HEK293 (cell line): Measurements from ENCODE around the gene RNASEH2B.

Source experiments
- CTCF ChIA-PET: fragments of 350-600 bp; formaldehyde crosslinking; extraction: SDS; loops from one replicate; lab custom pipeline; 2021; ENCODE audit warnings: antibody characterized with exemption; lab: Yijun Ruan, JAX
- POLR2A ChIA-PET: fragments of 300-600 bp; formaldehyde crosslinking; extraction: SDS; loops from one replicate; lab custom pipeline; 2020; ENCODE audit warnings: antibody characterized with exemption, inconsistent platforms; lab: Yijun Ruan, JAX
- H3K27ac ChIP-seq: fragments of 200-500 bp; sonication (Bioruptor generic); 2 replicates; pipeline ENCODE4 v1.5.1; 2014; ENCODE audit warnings: low read depth, low read length, control low read depth, inconsistent platforms; ENCODE audit errors: extremely low read depth
- H3K36me3 ChIP-seq, 2 experiments: fragments of 200-500 bp in 1 of 2; sonication (Bioruptor generic) in 1 of 2; 1 replicate in 1 of 2; 2 replicates in 1 of 2; pipeline ENCODE4 v1.5.1; 2014 to 2017; ENCODE audit warnings: inconsistent platforms in 2 of 2, low read length in 2 of 2; ENCODE audit not compliant: control insufficient read depth in 2 of 2, insufficient read depth in 1 of 2
- H3K4me1 ChIP-seq: fragments of 200-500 bp; sonication (Bioruptor generic); 2 replicates; pipeline ENCODE4 v1.5.1; 2014; ENCODE audit warnings: mild to moderate bottlenecking, low read length, inconsistent platforms; ENCODE audit not compliant: control insufficient read depth, insufficient read depth
- H3K4me3 ChIP-seq: 2 replicates; pipeline ENCODE4 v1.5.1; 2011; ENCODE audit warnings: low read depth, mild to moderate bottlenecking, control low read depth, low read length, moderate library complexity
- H3K9me3 ChIP-seq: fragments of 200-500 bp; sonication (Bioruptor generic); 2 replicates; pipeline ENCODE4 v1.5.1; 2014; ENCODE audit warnings: low read depth, low read length, inconsistent platforms; ENCODE audit not compliant: control insufficient read depth, insufficient read depth
- SCRT1 ChIP-seq: fragments of 450-650 bp; formaldehyde crosslinking; IDR thresholded peaks from 2 replicates; pipeline ENCODE4 v1.5.1; 2016; ENCODE audit warnings: missing biosample characterization, missing genetic modification characterization, borderline replicate concordance
- SP2 ChIP-seq: fragments of 450-650 bp; formaldehyde crosslinking; IDR thresholded peaks from 2 replicates; pipeline ENCODE4 v1.5.1; 2016; ENCODE audit warnings: missing biosample characterization, missing genetic modification characterization
- ZNF214 ChIP-seq: fragments of 450-650 bp; formaldehyde crosslinking; IDR thresholded peaks from 2 replicates; pipeline ENCODE4 v1.5.1; 2017; ENCODE audit warnings: missing biosample characterization, mild to moderate bottlenecking, missing genetic modification characterization, borderline replicate concordance
- ZNF670 ChIP-seq: fragments of 450-650 bp; formaldehyde crosslinking; IDR thresholded peaks from 2 replicates; pipeline ENCODE4 v1.5.1; 2016; ENCODE audit warnings: missing biosample characterization, missing genetic modification characterization, low read depth
- ZNF747 ChIP-seq: fragments of 450-650 bp; formaldehyde crosslinking; IDR thresholded peaks from 2 replicates; pipeline ENCODE4 v1.5.1; 2016; ENCODE audit warnings: missing biosample characterization, missing genetic modification characterization
- TF ChIP-seq, protein P1 (sequence below): fragments of 450-650 bp; formaldehyde crosslinking; IDR thresholded peaks from 2 replicates; pipeline ENCODE4; 2016; ENCODE audit warnings: missing biosample characterization, missing genetic modification characterization
- TF ChIP-seq, protein P2 (sequence below): fragments of 450-650 bp; formaldehyde crosslinking; optimal IDR thresholded peaks from 2 replicates; pipeline ENCODE3; 2016; ENCODE audit warnings: missing biosample characterization, mild to moderate bottlenecking, missing genetic modification characterization
- TF ChIP-seq, protein P3 (sequence below): fragments of 450-650 bp; formaldehyde crosslinking; IDR thresholded peaks from 2 replicates; pipeline ENCODE4 v1.5.1; 2016; ENCODE audit warnings: missing biosample characterization, missing genetic modification characterization
- TF ChIP-seq, protein P4 (sequence below): fragments of 450-650 bp; formaldehyde crosslinking; IDR thresholded peaks from 2 replicates; pipeline ENCODE4 v1.5.1; 2016; ENCODE audit warnings: missing biosample characterization, missing genetic modification characterization, borderline replicate concordance

Gene RNASEH2B

DNA sequence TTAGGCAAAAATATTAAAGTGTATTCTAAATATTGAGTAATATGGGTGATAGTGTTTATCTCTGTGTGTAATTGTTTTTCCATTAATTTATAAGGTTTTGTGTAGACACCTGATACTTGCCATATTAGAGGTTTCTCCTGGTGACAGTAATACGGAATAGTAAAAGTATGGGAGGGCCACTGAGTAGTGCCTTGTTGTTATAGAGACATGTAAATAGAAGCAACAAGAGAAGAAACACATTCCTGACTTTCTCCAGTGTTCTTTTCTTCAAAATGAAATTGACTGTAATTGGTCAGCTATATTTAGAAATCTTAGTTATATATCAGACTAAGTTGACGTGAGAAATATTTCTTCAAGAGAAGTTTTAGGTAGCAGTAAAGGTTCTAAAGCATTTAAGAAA lies 18.5 kb downstream of the RNASEH2B start (continued):
- TF ChIP-seq, protein P1, sequence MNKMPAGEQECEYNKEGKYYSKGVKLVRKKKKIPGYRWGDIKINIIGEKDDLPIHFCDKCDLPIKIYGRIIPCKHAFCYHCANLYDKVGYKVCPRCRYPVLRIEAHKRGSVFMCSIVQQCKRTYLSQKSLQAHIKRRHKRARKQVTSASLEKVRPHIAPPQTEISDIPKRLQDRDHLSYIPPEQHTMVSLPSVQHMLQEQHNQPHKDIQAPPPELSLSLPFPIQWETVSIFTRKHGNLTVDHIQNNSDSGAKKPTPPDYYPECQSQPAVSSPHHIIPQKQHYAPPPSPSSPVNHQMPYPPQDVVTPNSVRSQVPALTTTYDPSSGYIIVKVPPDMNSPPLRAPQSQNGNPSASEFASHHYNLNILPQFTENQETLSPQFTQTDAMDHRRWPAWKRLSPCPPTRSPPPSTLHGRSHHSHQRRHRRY (tag by site-specific recombination) = no peak
- TF ChIP-seq, protein P2, sequence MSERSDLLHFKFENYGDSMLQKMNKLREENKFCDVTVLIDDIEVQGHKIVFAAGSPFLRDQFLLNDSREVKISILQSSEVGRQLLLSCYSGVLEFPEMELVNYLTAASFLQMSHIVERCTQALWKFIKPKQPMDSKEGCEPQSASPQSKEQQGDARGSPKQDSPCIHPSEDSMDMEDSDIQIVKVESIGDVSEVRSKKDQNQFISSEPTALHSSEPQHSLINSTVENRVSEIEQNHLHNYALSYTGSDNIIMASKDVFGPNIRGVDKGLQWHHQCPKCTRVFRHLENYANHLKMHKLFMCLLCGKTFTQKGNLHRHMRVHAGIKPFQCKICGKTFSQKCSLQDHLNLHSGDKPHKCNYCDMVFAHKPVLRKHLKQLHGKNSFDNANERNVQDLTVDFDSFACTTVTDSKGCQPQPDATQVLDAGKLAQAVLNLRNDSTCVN (tag by site-specific recombination) = no peak

DNA sequence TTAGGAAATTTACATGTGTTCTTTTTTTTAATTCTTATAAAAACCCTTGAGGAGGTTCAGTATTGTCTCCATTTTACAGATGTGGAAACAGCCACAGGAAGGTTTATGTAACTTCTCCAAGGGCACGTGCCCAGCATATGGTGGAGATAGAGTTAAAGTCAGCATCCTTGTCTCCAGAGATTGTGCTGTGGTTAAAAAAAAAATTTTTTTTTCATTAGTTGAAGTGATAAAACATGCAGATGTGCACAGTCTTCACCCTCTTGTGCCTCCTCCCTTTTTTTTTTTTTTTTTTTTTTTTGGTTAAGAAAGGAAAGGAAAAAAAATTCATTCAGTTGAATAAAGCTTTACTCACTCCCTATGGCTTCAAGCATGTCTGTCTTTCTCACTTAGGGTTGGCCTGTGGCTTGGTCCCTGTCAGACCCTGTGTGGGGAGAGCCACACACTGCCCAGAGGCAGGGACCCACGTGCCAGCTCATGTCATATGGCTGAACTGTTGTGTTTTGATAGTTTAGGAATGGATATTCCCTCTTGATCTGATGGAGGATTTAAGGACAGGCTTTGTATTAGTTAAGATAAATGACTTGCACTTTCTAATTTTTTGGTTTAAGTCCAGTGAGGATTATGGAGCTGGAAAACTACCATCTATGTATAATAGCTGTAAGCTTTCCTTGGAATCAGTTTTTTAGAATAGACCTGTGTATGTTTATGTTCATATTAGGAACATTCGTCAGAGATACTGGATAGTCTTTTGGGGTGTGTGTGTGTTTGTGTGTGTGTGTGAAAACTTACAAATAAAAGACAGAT lies 19.3 kb downstream of the RNASEH2B start:
- no peak overlapping the region for H3K4me3 ChIP-seq
- CTCF ChIA-PET = interaction anchor here (1.1 kb wide), 1 partner anchor 17 kb away, joined by 3 read pairs; no protein-coding TSS in a partner anchor
- TF ChIP-seq ZNF747 (no peak), ZNF214 (tag by site-specific recombination) (no peak), ZNF670 (tag by site-specific recombination) (no peak), SP2 (no peak)
- TF ChIP-seq, protein P3, sequence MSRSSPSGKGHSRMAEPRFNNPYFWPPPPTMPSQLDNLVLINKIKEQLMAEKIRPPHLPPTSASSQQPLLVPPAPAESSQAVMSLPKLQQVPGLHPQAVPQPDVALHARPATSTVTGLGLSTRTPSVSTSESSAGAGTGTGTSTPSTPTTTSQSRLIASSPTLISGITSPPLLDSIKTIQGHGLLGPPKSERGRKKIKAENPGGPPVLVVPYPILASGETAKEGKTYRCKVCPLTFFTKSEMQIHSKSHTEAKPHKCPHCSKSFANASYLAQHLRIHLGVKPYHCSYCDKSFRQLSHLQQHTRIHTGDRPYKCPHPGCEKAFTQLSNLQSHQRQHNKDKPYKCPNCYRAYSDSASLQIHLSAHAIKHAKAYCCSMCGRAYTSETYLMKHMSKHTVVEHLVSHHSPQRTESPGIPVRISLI (tag by site-specific recombination) = 0 out of 2 replicates have a peak, but pooled peaks have one; percentile 38
- TF ChIP-seq, all 188 proteins: peak for 1
- Histone ChIP-seq H3K9me3 (no peaks in the 10 kb centered on the region), H3K4me1 (no peaks in the 10 kb centered on the region), H3K36me3 (peaks cover 4 to 30% of the 10 kb centered on the region in 2 experiments; a peak in 2 of 3 replicates), H3K27ac (no peak overlapping the region)
- POLR2A ChIA-PET = no interaction called here

DNA sequence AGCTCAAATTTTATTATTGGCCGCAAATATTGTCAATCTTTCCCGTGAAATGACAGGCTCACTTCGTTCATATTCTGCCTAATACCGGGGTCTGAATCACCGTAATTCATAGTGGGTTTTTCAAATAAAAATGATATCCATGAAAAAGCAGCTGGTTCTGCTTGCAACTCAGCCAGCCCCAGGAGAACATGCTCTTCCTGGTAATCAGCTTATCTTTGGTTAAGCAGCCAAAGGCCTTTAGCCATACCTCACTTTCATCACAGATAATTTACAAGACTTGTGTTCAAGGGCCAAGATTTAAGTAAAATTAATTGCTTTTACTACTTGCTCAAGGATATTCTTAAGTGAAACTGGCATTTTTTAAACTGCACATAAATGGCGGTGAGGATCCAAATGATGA lies 22.5 kb downstream of the RNASEH2B start:
- TF ChIP-seq, protein P4, sequence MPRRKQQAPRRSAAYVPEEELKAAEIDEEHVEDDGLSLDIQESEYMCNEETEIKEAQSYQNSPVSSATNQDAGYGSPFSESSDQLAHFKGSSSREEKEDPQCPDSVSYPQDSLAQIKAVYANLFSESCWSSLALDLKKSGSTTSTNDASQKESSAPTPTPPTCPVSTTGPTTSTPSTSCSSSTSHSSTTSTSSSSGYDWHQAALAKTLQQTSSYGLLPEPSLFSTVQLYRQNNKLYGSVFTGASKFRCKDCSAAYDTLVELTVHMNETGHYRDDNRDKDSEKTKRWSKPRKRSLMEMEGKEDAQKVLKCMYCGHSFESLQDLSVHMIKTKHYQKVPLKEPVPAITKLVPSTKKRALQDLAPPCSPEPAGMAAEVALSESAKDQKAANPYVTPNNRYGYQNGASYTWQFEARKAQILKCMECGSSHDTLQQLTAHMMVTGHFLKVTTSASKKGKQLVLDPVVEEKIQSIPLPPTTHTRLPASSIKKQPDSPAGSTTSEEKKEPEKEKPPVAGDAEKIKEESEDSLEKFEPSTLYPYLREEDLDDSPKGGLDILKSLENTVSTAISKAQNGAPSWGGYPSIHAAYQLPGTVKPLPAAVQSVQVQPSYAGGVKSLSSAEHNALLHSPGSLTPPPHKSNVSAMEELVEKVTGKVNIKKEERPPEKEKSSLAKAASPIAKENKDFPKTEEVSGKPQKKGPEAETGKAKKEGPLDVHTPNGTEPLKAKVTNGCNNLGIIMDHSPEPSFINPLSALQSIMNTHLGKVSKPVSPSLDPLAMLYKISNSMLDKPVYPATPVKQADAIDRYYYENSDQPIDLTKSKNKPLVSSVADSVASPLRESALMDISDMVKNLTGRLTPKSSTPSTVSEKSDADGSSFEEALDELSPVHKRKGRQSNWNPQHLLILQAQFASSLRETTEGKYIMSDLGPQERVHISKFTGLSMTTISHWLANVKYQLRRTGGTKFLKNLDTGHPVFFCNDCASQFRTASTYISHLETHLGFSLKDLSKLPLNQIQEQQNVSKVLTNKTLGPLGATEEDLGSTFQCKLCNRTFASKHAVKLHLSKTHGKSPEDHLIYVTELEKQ (tag by site-specific recombination) = no peak
- TF ChIP-seq SCRT1 (tag by site-specific recombination) = no peak

More for the DNA sequence above, 22.5 kb downstream of the RNASEH2B start:
- no peaks in the 10 kb centered on the region for H3K9me3 ChIP-seq
- peaks cover 8 to 59% of the 10 kb centered on the region in 2 experiments; a peak in 2 of 3 replicates for H3K36me3 ChIP-seq
- H3K4me3 ChIP-seq = no peak overlapping the region
- H3K4me1 ChIP-seq = no peaks in the 10 kb centered on the region
- no peak overlapping the region for H3K27ac ChIP-seq
- POLR2A ChIA-PET = no interaction called here
- CTCF ChIA-PET = interaction anchor here (1.0 kb wide), 1 partner anchor 11 kb away, joined by 3 read pairs; no protein-coding TSS in a partner anchor
